ENCODE data around the gene MYO5A.

MYO5A gene

GRCh38 chr15:52392008-52392687 lies 136.5 kb downstream of the MYO5A start:
- TF ChIP-seq, protein P1, sequence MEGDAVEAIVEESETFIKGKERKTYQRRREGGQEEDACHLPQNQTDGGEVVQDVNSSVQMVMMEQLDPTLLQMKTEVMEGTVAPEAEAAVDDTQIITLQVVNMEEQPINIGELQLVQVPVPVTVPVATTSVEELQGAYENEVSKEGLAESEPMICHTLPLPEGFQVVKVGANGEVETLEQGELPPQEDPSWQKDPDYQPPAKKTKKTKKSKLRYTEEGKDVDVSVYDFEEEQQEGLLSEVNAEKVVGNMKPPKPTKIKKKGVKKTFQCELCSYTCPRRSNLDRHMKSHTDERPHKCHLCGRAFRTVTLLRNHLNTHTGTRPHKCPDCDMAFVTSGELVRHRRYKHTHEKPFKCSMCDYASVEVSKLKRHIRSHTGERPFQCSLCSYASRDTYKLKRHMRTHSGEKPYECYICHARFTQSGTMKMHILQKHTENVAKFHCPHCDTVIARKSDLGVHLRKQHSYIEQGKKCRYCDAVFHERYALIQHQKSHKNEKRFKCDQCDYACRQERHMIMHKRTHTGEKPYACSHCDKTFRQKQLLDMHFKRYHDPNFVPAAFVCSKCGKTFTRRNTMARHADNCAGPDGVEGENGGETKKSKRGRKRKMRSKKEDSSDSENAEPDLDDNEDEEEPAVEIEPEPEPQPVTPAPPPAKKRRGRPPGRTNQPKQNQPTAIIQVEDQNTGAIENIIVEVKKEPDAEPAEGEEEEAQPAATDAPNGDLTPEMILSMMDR (conservative IDR thresholded peaks at IDR 0.05): no peak
- no peak overlapping the region for H3K27ac ChIP-seq

DNA sequence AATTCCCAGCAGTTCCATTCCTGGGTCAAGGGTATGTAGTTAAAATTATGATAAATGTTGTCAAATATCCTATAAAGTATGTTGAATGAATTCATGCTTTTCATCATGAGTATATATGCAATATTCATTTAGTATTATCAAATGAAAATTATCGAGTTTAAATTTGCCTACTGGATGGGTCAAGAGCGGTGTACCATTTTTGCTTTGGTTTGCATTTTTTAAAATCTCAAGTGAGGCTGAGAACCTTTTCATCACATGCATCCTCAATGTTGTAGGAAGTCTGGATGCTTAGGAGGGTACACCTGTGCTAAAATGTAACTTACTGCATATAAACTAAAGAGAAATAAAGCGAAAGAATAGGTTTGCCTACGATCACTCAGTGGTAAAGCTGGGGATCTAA lies 137.6 kb downstream of the MYO5A start:
- TF ChIP-seq, protein P1 (conservative IDR thresholded peaks at IDR 0.05): no peak
- no peak overlapping the region for H3K27ac ChIP-seq

DNA sequence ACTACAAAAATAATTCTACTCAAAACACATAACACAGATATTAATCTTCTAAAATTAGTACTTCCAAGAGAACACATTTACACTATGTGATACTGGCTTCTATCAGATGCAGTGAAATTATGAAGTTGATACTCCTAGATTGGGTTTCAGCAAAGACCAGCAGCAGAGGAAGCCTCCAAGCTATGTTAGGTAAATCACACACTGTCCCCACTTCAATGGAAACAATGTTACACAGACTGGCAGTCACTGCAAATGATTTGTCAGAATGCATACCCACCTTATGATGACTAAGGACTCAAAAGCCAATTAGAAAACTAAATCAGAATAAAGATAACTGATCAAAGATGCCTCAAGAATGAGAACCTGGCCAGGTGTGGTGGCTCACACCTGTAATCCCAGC lies 143.0 kb downstream of the MYO5A start:
- no peak overlapping the region for H3K27ac ChIP-seq
- TF ChIP-seq, protein P1 (conservative IDR thresholded peaks at IDR 0.05): no peak

DNA sequence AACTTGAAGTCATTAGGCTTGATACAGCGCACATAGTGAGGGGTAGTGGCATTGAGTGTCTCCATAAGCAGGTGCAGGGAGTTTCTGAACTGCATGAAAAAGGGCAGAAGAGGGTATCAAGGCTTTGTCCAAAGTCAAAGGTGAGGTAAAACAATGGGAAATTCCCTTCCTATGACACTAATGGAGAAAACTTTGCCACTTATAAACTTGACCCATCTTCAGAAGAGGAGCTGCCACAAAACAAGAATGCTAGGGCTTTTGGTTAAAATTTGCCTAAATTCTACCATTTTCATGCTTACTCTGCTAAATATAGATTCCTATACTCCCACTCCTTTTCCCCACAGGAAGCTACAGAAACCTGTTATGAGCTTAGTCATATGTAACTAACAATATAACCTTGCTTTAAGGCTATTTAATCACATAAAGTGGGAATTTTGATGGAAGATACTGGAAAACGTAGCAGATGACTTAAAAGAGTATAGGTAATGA lies 145.5 kb downstream of the MYO5A start:
- TF ChIP-seq, protein P1 (conservative IDR thresholded peaks at IDR 0.05): no peak
- no peak overlapping the region for H3K27ac ChIP-seq

- no peak overlapping the region for H3K27ac ChIP-seq
- TF ChIP-seq, protein P1 (conservative IDR thresholded peaks at IDR 0.05): no peak
These were observed 146.0 kb downstream of the MYO5A start for GRCh38 chr15:52382647-52383046.

GRCh38 chr15:52379395-52380106 lies 149.1 kb downstream of the MYO5A start:
- TF ChIP-seq, protein P1 (conservative IDR thresholded peaks at IDR 0.05): no peak
- H3K27ac ChIP-seq: no peak overlapping the region

- H3K27ac ChIP-seq: no peak overlapping the region
- TF ChIP-seq, protein P1 (conservative IDR thresholded peaks at IDR 0.05): no peak
These were observed 149.8 kb downstream of the MYO5A start for GRCh38 chr15:52378746-52379394.
